ENCODE data around the gene ICA1L.
A peak's percentile ranks its signal among the peaks of the same experiment; 100 is the strongest.

ICA1L gene

DNA sequence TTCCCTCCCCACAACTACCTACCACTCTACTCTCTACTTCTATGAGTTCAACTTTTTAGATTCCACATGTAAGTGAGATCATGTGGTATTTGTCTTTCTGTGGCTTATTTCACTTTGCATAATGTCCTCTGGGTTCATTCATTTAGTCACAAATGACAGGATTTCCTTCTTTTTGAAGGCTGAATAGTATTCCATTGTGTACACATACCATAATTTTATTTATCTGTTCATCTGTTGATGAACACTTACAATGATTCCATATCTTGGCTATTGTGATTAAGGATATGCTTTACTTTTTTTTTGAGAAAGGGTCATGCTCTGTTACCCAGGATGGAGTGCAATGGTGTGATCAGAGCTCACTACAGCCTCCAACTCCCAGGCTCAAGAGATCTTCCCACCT, 73.6 kb downstream of the ICA1L start:
- Mint-ChIP-seq H3K4me1 (ENCODE audit: low read depth in 2 of 2) (no peaks in the 10 kb centered on the region), H3K36me3 (ENCODE audit: insufficient read depth) (no peaks in the 10 kb centered on the region), H3K27ac (no peak overlapping the region), H3K27me3 (no peaks in the 10 kb centered on the region), H3K9me3 (peaks cover 0 to 13% of the 10 kb centered on the region in 2 donors), H3K4me3 (no peak overlapping the region)
- no peak for ATAC-seq (replicated peaks)
- DNase-seq: no peak

DNA sequence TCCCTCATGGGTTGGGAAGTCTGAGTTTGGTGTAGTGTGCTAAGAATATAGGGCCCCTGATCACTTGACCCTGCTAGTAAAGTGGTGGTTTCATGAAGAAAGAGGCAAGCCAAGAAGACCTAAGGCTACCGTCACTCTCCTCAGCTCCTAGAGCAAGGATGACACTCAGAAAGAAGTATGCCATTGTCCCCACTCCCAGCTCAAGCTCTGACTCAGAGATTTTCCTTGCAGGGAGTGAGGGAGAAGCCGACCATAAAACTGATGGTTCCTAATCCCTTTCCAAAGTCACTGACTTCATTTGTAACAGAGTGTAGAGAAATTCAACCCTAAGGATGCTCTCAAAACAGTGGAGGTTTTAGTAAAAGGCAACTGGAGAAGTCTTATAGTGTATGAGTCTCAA, 80.9 kb downstream of the ICA1L start:
- no peak overlapping the region for H3K4me3 Mint-ChIP-seq
- DNase-seq: no peak

GRCh38 chr2:202786842-202787241, 84.7 kb downstream of the ICA1L start:
- Mint-ChIP-seq H3K27ac (no peak overlapping the region), H3K4me1 (ENCODE audit: low read depth in 2 of 2) (no peaks in the 10 kb centered on the region), H3K9me3 (no peaks in the 10 kb centered on the region), H3K4me3 (no peak overlapping the region), H3K27me3 (no peaks in the 10 kb centered on the region), H3K36me3 (ENCODE audit: insufficient read depth) (peaks cover 21% of the 10 kb centered on the region)
- DNase-seq (no peak), ATAC-seq (replicated peaks) (no peak)

More for the DNA sequence above, 80.9 kb downstream of the ICA1L start:
- no peaks in the 10 kb centered on the region for H3K27me3 Mint-ChIP-seq
- H3K9me3 Mint-ChIP-seq: no peaks in the 10 kb centered on the region
- ATAC-seq (replicated peaks): no peak
- H3K27ac Mint-ChIP-seq: no peak overlapping the region
- H3K36me3 Mint-ChIP-seq (ENCODE audit: insufficient read depth): peaks cover 7% of the 10 kb centered on the region
- no peaks in the 10 kb centered on the region for H3K4me1 Mint-ChIP-seq (ENCODE audit: low read depth in 2 of 2)

- Mint-ChIP-seq H3K27ac (no peak overlapping the region), H3K36me3 (ENCODE audit: insufficient read depth) (peaks cover 21% of the 10 kb centered on the region)
These were observed 88.5 kb downstream of the ICA1L start for GRCh38 chr2:202782940-202783558.

GRCh38 chr2:202780514-202781021, 91.0 kb downstream of the ICA1L start:
- H3K4me1 Mint-ChIP-seq (ENCODE audit: low read depth in 2 of 2): no peaks in the 10 kb centered on the region
- no peak overlapping the region for H3K4me3 Mint-ChIP-seq
- H3K27ac Mint-ChIP-seq: no peak overlapping the region
- ATAC-seq (replicated peaks) (no peak), DNase-seq (no peak)
- H3K27me3 Mint-ChIP-seq: no peaks in the 10 kb centered on the region
- peaks cover 24% of the 10 kb centered on the region for H3K36me3 Mint-ChIP-seq (ENCODE audit: insufficient read depth)
- no peaks in the 10 kb centered on the region for H3K9me3 Mint-ChIP-seq

More at GRCh38 chr2:202782940-202783558, 88.5 kb downstream of the ICA1L start:
- Mint-ChIP-seq H3K27me3 (no peaks in the 10 kb centered on the region), H3K4me1 (ENCODE audit: low read depth in 2 of 2) (no peaks in the 10 kb centered on the region), H3K9me3 (no peaks in the 10 kb centered on the region), H3K4me3 (no peak overlapping the region)
- ATAC-seq (replicated peaks): no peak
- no peak for DNase-seq

DNA sequence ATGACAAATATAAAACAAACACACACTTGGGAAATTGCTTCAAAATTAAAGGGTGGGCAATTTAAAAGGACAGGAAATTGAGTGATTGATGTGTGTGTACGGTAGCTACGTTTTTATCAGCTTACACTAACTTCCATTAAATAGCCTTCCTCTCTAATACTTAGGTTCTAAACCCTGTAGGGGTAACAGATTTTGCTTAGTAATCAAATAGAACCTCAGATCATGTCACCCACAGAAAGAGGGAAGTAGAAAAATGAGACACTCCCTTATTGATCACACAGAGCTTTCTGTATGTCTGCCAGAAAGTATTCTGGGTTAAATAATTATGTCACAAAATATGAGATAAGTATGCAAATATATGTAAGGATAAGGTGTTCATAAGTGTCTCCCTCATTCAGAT, 93.3 kb downstream of the ICA1L start:
- no peak for ATAC-seq (replicated peaks)
- H3K27ac Mint-ChIP-seq: no peak overlapping the region
- H3K4me3 Mint-ChIP-seq: no peak overlapping the region
- DNase-seq: no peak
- H3K27me3 Mint-ChIP-seq: no peaks in the 10 kb centered on the region
- no peaks in the 10 kb centered on the region for H3K4me1 Mint-ChIP-seq (ENCODE audit: low read depth in 2 of 2)
- H3K36me3 Mint-ChIP-seq (ENCODE audit: insufficient read depth): peaks cover 24% of the 10 kb centered on the region
- H3K9me3 Mint-ChIP-seq: no peaks in the 10 kb centered on the region

DNA sequence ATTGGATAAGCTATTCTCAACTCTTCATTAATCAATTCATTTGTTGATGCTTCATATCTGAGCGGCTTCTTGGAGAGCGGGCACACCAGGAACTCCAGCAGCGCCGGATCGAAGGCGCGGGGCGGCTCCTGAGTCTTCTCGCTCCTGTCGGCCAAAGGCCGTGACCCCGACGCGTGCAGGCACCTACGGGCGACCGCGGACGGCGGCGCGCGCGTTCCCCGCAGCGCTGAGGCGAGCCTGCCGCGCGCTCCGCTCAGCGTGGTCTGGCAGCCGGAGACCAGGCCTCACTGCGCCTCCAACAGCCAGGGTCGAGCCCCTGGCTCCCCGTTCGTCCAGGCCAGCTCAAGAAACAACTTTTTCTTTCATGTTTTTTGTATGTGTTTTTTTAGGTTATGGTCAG, 97.5 kb downstream of the ICA1L start:
- Mint-ChIP-seq H3K9me3 (no peaks in the 10 kb centered on the region), H3K36me3 (ENCODE audit: insufficient read depth) (peaks cover 36% of the 10 kb centered on the region), H3K4me1 (ENCODE audit: low read depth in 2 of 2) (no peaks in the 10 kb centered on the region), H3K27ac (peak overlapping the region in 1 of 2 donors; percentile 53), H3K27me3 (no peaks in the 10 kb centered on the region), H3K4me3 (peak overlapping the region in 1 of 2 donors; percentile 5)
- DNase-seq (no peak), ATAC-seq (replicated peaks) (no peak)

GRCh38 chr2:202773301-202773973, 98.1 kb downstream of the ICA1L start:
- H3K36me3 Mint-ChIP-seq (ENCODE audit: insufficient read depth): peaks cover 36% of the 10 kb centered on the region
- H3K9me3 Mint-ChIP-seq: no peaks in the 10 kb centered on the region
- DNase-seq (no peak), ATAC-seq (replicated peaks) (no peak)
- H3K4me3 Mint-ChIP-seq: no peak overlapping the region
- no peaks in the 10 kb centered on the region for H3K27me3 Mint-ChIP-seq
- H3K27ac Mint-ChIP-seq: no peak overlapping the region
- H3K4me1 Mint-ChIP-seq (ENCODE audit: low read depth in 2 of 2): no peaks in the 10 kb centered on the region

GRCh38 chr2:202771741-202772460, 99.7 kb downstream of the ICA1L start:
- H3K9me3 Mint-ChIP-seq: no peaks in the 10 kb centered on the region
- no peaks in the 10 kb centered on the region for H3K4me1 Mint-ChIP-seq (ENCODE audit: low read depth in 2 of 2)
- no peak for DNase-seq
- no peaks in the 10 kb centered on the region for H3K27me3 Mint-ChIP-seq
- ATAC-seq (replicated peaks): no peak
- no peak overlapping the region for H3K27ac Mint-ChIP-seq
- no peak overlapping the region for H3K4me3 Mint-ChIP-seq
- peaks cover 35% of the 10 kb centered on the region for H3K36me3 Mint-ChIP-seq (ENCODE audit: insufficient read depth)

DNA sequence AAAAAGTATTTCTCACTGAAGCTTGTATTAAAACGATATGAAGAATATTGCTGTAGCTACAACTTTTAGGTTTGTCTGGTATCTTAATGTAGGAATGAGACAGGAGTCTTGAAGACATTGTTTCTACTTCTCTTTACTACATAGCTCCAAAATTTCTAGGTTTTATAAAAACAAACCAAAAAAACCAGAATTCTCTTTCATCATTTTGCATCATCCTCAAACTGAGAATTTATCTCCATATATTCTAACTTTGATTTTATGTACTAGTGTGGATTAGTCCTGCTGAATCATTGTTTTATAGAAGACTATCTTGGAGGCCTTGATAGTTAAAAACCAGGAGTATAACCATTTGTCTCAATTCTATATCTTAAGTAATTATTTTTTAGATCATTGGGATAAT, 100.2 kb downstream of the ICA1L start:
- no peaks in the 10 kb centered on the region for H3K4me1 Mint-ChIP-seq (ENCODE audit: low read depth in 2 of 2)
- no peak overlapping the region for H3K27ac Mint-ChIP-seq
- ATAC-seq (replicated peaks): no peak
- DNase-seq: no peak
- H3K9me3 Mint-ChIP-seq: no peaks in the 10 kb centered on the region
- no peak overlapping the region for H3K4me3 Mint-ChIP-seq
- peaks cover 35% of the 10 kb centered on the region for H3K36me3 Mint-ChIP-seq (ENCODE audit: insufficient read depth)
- no peaks in the 10 kb centered on the region for H3K27me3 Mint-ChIP-seq

- no peak overlapping the region for H3K27ac Mint-ChIP-seq
- H3K36me3 Mint-ChIP-seq (ENCODE audit: insufficient read depth): peaks cover 24% of the 10 kb centered on the region
- no peaks in the 10 kb centered on the region for H3K27me3 Mint-ChIP-seq
- H3K9me3 Mint-ChIP-seq: no peaks in the 10 kb centered on the region
- H3K4me3 Mint-ChIP-seq: no peak overlapping the region
- ATAC-seq (replicated peaks) (no peak), DNase-seq (no peak)
- H3K4me1 Mint-ChIP-seq (ENCODE audit: low read depth in 2 of 2): no peaks in the 10 kb centered on the region
These were observed 102.4 kb downstream of the ICA1L start for GRCh38 chr2:202769201-202769600.

- ATAC-seq (replicated peaks) (no peak), DNase-seq (no peak)
- no peaks in the 10 kb centered on the region for H3K27me3 Mint-ChIP-seq
- H3K4me3 Mint-ChIP-seq: no peak overlapping the region
- no peak overlapping the region for H3K27ac Mint-ChIP-seq
- H3K36me3 Mint-ChIP-seq (ENCODE audit: insufficient read depth): peaks cover 22% of the 10 kb centered on the region
- no peaks in the 10 kb centered on the region for H3K4me1 Mint-ChIP-seq (ENCODE audit: low read depth in 2 of 2)
- no peaks in the 10 kb centered on the region for H3K9me3 Mint-ChIP-seq
These were observed 103.3 kb downstream of the ICA1L start for GRCh38 chr2:202768273-202768672.

DNA sequence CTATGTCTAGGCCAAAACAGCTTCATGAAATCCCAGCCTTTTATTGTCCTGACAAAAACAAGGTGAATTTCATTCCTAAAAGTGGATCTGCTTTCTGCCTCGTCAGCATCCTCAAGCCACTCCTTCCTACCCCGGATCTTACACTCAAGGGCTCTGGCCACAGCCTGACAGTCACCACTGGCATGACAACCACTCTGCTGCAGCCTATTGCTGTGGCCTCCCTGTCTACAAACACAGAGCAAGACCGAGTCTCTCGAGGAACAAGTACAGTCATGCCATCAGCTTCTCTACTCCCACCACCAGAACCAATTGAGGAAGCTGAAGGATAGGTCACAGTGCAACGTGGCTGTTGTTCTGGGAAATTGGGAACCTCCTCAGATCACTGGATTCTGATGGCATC, 106.1 kb downstream of the ICA1L start:
- Mint-ChIP-seq H3K4me1 (ENCODE audit: low read depth in 2 of 2) (peaks cover 4 to 9% of the 10 kb centered on the region in 2 donors), H3K27ac (peak overlapping the region in 1 of 2 donors; percentile 44), H3K27me3 (no peaks in the 10 kb centered on the region), H3K9me3 (no peaks in the 10 kb centered on the region), H3K4me3 (no peak overlapping the region), H3K36me3 (ENCODE audit: insufficient read depth) (peaks cover 12% of the 10 kb centered on the region)
- no peak for DNase-seq
- no peak for ATAC-seq (replicated peaks)

GRCh38 chr2:202764991-202765390, 106.6 kb downstream of the ICA1L start:
- H3K36me3 Mint-ChIP-seq (ENCODE audit: insufficient read depth): peaks cover 10% of the 10 kb centered on the region
- peaks cover 4 to 11% of the 10 kb centered on the region in 2 donors for H3K4me1 Mint-ChIP-seq (ENCODE audit: low read depth in 2 of 2)
- no peak overlapping the region for H3K4me3 Mint-ChIP-seq
- ATAC-seq (replicated peaks) (no peak), DNase-seq (no peak)
- no peaks in the 10 kb centered on the region for H3K9me3 Mint-ChIP-seq
- H3K27me3 Mint-ChIP-seq: no peaks in the 10 kb centered on the region
- peak overlapping the region in 1 of 2 donors; percentile 44 for H3K27ac Mint-ChIP-seq

Data from effector memory CD8-positive, alpha-beta T cell (primary cell).